Ectodermal cell (in vitro differentiated cells): ENCODE results near the gene GPR32.

Experiments used
- H3K27ac ChIP-seq: 2 replicates; pipeline ENCODE4 v1.7.0; 2013; ENCODE audit warnings: mild to moderate bottlenecking, low read depth, low read length; ENCODE audit not compliant: insufficient read depth, poor library complexity, severe bottlenecking
- H3K27me3 ChIP-seq: 2 replicates; pipeline ENCODE4 v1.7.0; 2013; ENCODE audit warnings: mild to moderate bottlenecking, low read length; ENCODE audit not compliant: insufficient read depth, control insufficient read depth, poor library complexity, severe bottlenecking
- H3K36me3 ChIP-seq: one replicate; pipeline ENCODE4 v1.7.0; 2013; ENCODE audit warnings: low read length; ENCODE audit not compliant: control insufficient read depth, insufficient read depth
- H3K4me1 ChIP-seq: one replicate; pipeline ENCODE4 v1.7.0; 2013; ENCODE audit warnings: low read length; ENCODE audit not compliant: control insufficient read depth, insufficient read depth
- H3K4me3 ChIP-seq: 2 replicates; pipeline ENCODE4 v1.7.0; 2013; ENCODE audit warnings: low read depth, low read length, control low read depth; ENCODE audit not compliant: insufficient read depth
- H3K9me3 ChIP-seq: 2 replicates; pipeline ENCODE4 v1.7.0; 2013; ENCODE audit warnings: mild to moderate bottlenecking, low read length, moderate library complexity; ENCODE audit not compliant: control insufficient read depth
- WGBS, 2 experiments: methylation state at CpG; one replicate each; pipeline ENCODE4 v1.1.7; 2013; ENCODE audit warnings: missing lambda C conversion rate in 2 of 2; 5-methylcytosine and 5-hydroxymethylcytosine counted together

GPR32 gene

GRCh38 chr19:50793558-50794065, 23.3 kb downstream of the GPR32 start:
- Histone ChIP-seq H3K9me3 (no peaks in the 10 kb centered on the region), H3K27me3 (no peaks in the 10 kb centered on the region), H3K4me1 (peaks cover 10% of the 10 kb centered on the region), H3K4me3 (no peak overlapping the region), H3K36me3 (peaks cover 2% of the 10 kb centered on the region), H3K27ac (no peak overlapping the region)
- 82 to 88% methylated on average over 11 of the region's 11 CpGs for WGBS, 2 experiments

GRCh38 chr19:50794074-50794875, 24.0 kb downstream of the GPR32 start:
- peaks cover 7% of the 10 kb centered on the region for H3K36me3 ChIP-seq
- no peaks in the 10 kb centered on the region for H3K27me3 ChIP-seq
- H3K27ac ChIP-seq = no peak overlapping the region
- no peaks in the 10 kb centered on the region for H3K9me3 ChIP-seq
- peaks cover 10% of the 10 kb centered on the region for H3K4me1 ChIP-seq
- 45 to 52% methylated on average over 15 to 16 of the region's 16 CpGs for WGBS, 2 experiments
- no peak overlapping the region for H3K4me3 ChIP-seq

- peaks cover 11% of the 10 kb centered on the region for H3K36me3 ChIP-seq
- H3K4me3 ChIP-seq = no peak overlapping the region
- H3K9me3 ChIP-seq = no peaks in the 10 kb centered on the region
- H3K27ac ChIP-seq = no peak overlapping the region
- H3K27me3 ChIP-seq = no peaks in the 10 kb centered on the region
- H3K4me1 ChIP-seq = peaks cover 10% of the 10 kb centered on the region
- 65 to 66% methylated on average over 18 of the region's 18 CpGs for WGBS, 2 experiments
These were observed 24.8 kb downstream of the GPR32 start for GRCh38 chr19:50794876-50795663.

- no peaks in the 10 kb centered on the region for H3K27me3 ChIP-seq
- H3K9me3 ChIP-seq = no peaks in the 10 kb centered on the region
- H3K36me3 ChIP-seq = peaks cover 13% of the 10 kb centered on the region
- H3K4me3 ChIP-seq = no peak overlapping the region
- no peak overlapping the region for H3K27ac ChIP-seq
- H3K4me1 ChIP-seq = peaks cover 10% of the 10 kb centered on the region
- WGBS, 2 experiments = 94 to 95% methylated on average over 4 of the region's 4 CpGs
These were observed 25.4 kb downstream of the GPR32 start for GRCh38 chr19:50795664-50796073.

- peaks cover 13% of the 10 kb centered on the region for H3K36me3 ChIP-seq
- H3K27me3 ChIP-seq = no peaks in the 10 kb centered on the region
- 89% methylated on average over 9 of the region's 9 CpGs for WGBS, 2 experiments
These were observed 25.9 kb downstream of the GPR32 start for GRCh38 chr19:50796128-50796633.

GRCh38 chr19:50796634-50797428, 26.6 kb downstream of the GPR32 start:
- no peaks in the 10 kb centered on the region for H3K27me3 ChIP-seq
- 92 to 93% methylated on average over 8 of the region's 8 CpGs for WGBS, 2 experiments
- H3K36me3 ChIP-seq = peaks cover 13% of the 10 kb centered on the region

More at GRCh38 chr19:50796128-50796633, 25.9 kb downstream of the GPR32 start:
- Histone ChIP-seq H3K4me1 (peaks cover 10% of the 10 kb centered on the region), H3K4me3 (no peak overlapping the region), H3K9me3 (no peaks in the 10 kb centered on the region), H3K27ac (no peak overlapping the region)

GRCh38 chr19:50797429-50797780, 27.1 kb downstream of the GPR32 start:
- H3K27me3 ChIP-seq = no peaks in the 10 kb centered on the region
- 94 to 95% methylated on average over 7 of the region's 7 CpGs for WGBS, 2 experiments
- peaks cover 13% of the 10 kb centered on the region for H3K36me3 ChIP-seq

More at GRCh38 chr19:50796634-50797428, 26.6 kb downstream of the GPR32 start:
- Histone ChIP-seq H3K4me3 (no peak overlapping the region), H3K27ac (no peak overlapping the region), H3K4me1 (peaks cover 10% of the 10 kb centered on the region), H3K9me3 (no peaks in the 10 kb centered on the region)

GRCh38 chr19:50797781-50798658, 27.8 kb downstream of the GPR32 start:
- Histone ChIP-seq H3K27me3 (no peaks in the 10 kb centered on the region), H3K4me1 (peaks cover 15% of the 10 kb centered on the region), H3K4me3 (no peak overlapping the region), H3K36me3 (peaks cover 13% of the 10 kb centered on the region), H3K9me3 (no peaks in the 10 kb centered on the region), H3K27ac (no peak overlapping the region)
- 92% methylated on average over 18 of the region's 18 CpGs for WGBS, 2 experiments

More at GRCh38 chr19:50797429-50797780, 27.1 kb downstream of the GPR32 start:
- Histone ChIP-seq H3K27ac (no peak overlapping the region), H3K4me1 (peaks cover 10% of the 10 kb centered on the region), H3K9me3 (no peaks in the 10 kb centered on the region), H3K4me3 (no peak overlapping the region)
